ENCODE measurements around the gene YARS2.

- TF ChIP-seq CTCF (conservative IDR thresholded peaks at IDR 0.05) (no peak), ZFX (IDR thresholded peaks at IDR 0.05) (no peak)
Observed at GRCh38 chr12:32743264-32743663, 12.4 kb downstream of the YARS2 start.
